ENCODE data around the gene CLCN6. TPM values are rescaled to one million over a fixed set of nuclear protein-coding genes. Genes with fewer than 3 reads are reported as not detected.

Gene CLCN6
- total RNA-seq, 1 donor from 2014 or later = 33.7 TPM

GRCh38 chr1:11822091-11822490, 16.1 kb downstream of the CLCN6 start:
- ATAC-seq (no peak), DNase-seq (peak; percentile 0)
- intact Hi-C loops (cut with DNase I) = no loop called here
- no peak for TF ChIP-seq CTCF (IDR thresholded peaks at IDR 0.05)
- no peak overlapping the region for H3K27ac ChIP-seq
- H3K36me3 ChIP-seq = peaks cover 99% of the 10 kb centered on the region
- H3K4me1 ChIP-seq = no peaks in the 10 kb centered on the region
- H3K9me3 ChIP-seq = no peaks in the 10 kb centered on the region
- no peaks in the 10 kb centered on the region for H3K27me3 ChIP-seq
- H3K4me3 ChIP-seq = no peak overlapping the region

- Histone ChIP-seq H3K36me3 (peaks cover 99% of the 10 kb centered on the region), H3K27ac (no peak overlapping the region), H3K27me3 (no peaks in the 10 kb centered on the region), H3K4me3 (no peak overlapping the region), H3K9me3 (no peaks in the 10 kb centered on the region), H3K4me1 (no peaks in the 10 kb centered on the region)
- no peak for ATAC-seq
- no peak for TF ChIP-seq CTCF (IDR thresholded peaks at IDR 0.05)
- intact Hi-C loops (cut with DNase I) = no loop called here
- peak; percentile 28 for DNase-seq
Observed at GRCh38 chr1:11823366-11824137, 17.6 kb downstream of the CLCN6 start.

- no peak for TF ChIP-seq CTCF (IDR thresholded peaks at IDR 0.05)
- no peaks in the 10 kb centered on the region for H3K4me1 ChIP-seq
- no peaks in the 10 kb centered on the region for H3K9me3 ChIP-seq
- DNase-seq (peak; percentile 23), ATAC-seq (no peak)
- H3K27me3 ChIP-seq = no peaks in the 10 kb centered on the region
- no peak overlapping the region for H3K4me3 ChIP-seq
- peaks cover 98% of the 10 kb centered on the region for H3K36me3 ChIP-seq
- no peak overlapping the region for H3K27ac ChIP-seq
- intact Hi-C loops (cut with DNase I) = no loop called here
Observed at GRCh38 chr1:11825131-11825530, 19.1 kb downstream of the CLCN6 start.

- no peak for ATAC-seq
- intact Hi-C loops (cut with DNase I) = no loop called here
- peak; percentile 7 for DNase-seq
- Histone ChIP-seq H3K36me3 (peaks cover 98% of the 10 kb centered on the region), H3K4me3 (no peak overlapping the region), H3K27me3 (no peaks in the 10 kb centered on the region), H3K27ac (no peak overlapping the region), H3K4me1 (no peaks in the 10 kb centered on the region), H3K9me3 (no peaks in the 10 kb centered on the region)
- no peak for TF ChIP-seq CTCF (IDR thresholded peaks at IDR 0.05)
Observed at GRCh38 chr1:11826946-11827345, 21.0 kb downstream of the CLCN6 start.

- no peak for ATAC-seq
Observed at GRCh38 chr1:11828511-11828910, 22.5 kb downstream of the CLCN6 start.

More at GRCh38 chr1:11828511-11828910, 22.5 kb downstream of the CLCN6 start:
- no peak for DNase-seq
- Histone ChIP-seq H3K4me1 (no peaks in the 10 kb centered on the region), H3K4me3 (no peak overlapping the region), H3K27me3 (no peaks in the 10 kb centered on the region), H3K27ac (no peak overlapping the region), H3K9me3 (no peaks in the 10 kb centered on the region), H3K36me3 (peaks cover 98% of the 10 kb centered on the region)
- no peak for TF ChIP-seq CTCF (IDR thresholded peaks at IDR 0.05)
- intact Hi-C loops (cut with DNase I) = no loop called here
